Activated CD8-positive, alpha-beta T cell treated with anti-CD3 and anti-CD28 coated beads, Interleukin-2, amount 10 ng/mL, durations not matched to agents 7 days and 5 days (primary cell): ENCODE data around the gene TELO2. TPM values are rescaled to one million over a fixed set of nuclear protein-coding genes. Genes with fewer than 3 reads are reported as not detected.
A peak's percentile ranks its signal among the peaks of the same experiment; 100 is the strongest.
"Not testable (repeated sequence)": the region's sequence is repeated elsewhere in the genome, so short reads cannot be mapped to it uniquely, and the experiment has no call there.

ENCODE experiments used
- ATAC-seq: fragments of 150-1000 bp; cut with Tn5 transposase; one replicate; pipeline ENCODE4 v1.10.0; 2021; ENCODE audit warnings: moderate library complexity
- CTCF ChIA-PET: fragments of 350-600 bp; sonication (Branson Sonifier 250); formaldehyde crosslinking; loops from one replicate; lab custom pipeline; 2021; ENCODE audit warnings: antibody characterized with exemption; lab: Charles Lee
- POLR2A ChIA-PET: fragments of 350-600 bp; sonication (Branson Sonifier 250); formaldehyde crosslinking; loops from one replicate; lab custom pipeline; 2021; ENCODE audit warnings: antibody characterized with exemption; lab: Charles Lee
- DNase-seq: peaks from one replicate; pipeline ENCODE4 v3.0.0-alpha.2; 2020
- H3K27ac Mint-ChIP-seq: one replicate; pipeline ENCODE4 v1.8.0; 2021; ENCODE audit warnings: mild to moderate bottlenecking, mixed read lengths
- H3K27me3 Mint-ChIP-seq: one replicate; pipeline ENCODE4 v1.8.0; 2021; ENCODE audit warnings: low read depth, mixed read lengths
- H3K36me3 Mint-ChIP-seq: one replicate; pipeline ENCODE4 v1.8.0; 2021; ENCODE audit warnings: low read depth, mixed read lengths
- H3K4me1 Mint-ChIP-seq: one replicate; pipeline ENCODE4 v1.8.0; 2021; ENCODE audit warnings: low read depth, mixed read lengths
- H3K4me3 Mint-ChIP-seq: one replicate; pipeline ENCODE4 v1.8.0; 2021; ENCODE audit warnings: mild to moderate bottlenecking, mixed read lengths
- H3K9me3 Mint-ChIP-seq: one replicate; pipeline ENCODE4 v1.8.0; 2022; ENCODE audit warnings: mixed read lengths; ENCODE audit not compliant: insufficient read depth
- total RNA-seq, 2 experiments: library from RNA; stranded (reverse); gene quantifications; one replicate each; pipeline ENCODE4 v1.2.3, GENCODE V29; 2021

The TELO2 gene
- total RNA-seq, 2 experiments from 2014 or later: 70.1 to 73.3 TPM

DNA sequence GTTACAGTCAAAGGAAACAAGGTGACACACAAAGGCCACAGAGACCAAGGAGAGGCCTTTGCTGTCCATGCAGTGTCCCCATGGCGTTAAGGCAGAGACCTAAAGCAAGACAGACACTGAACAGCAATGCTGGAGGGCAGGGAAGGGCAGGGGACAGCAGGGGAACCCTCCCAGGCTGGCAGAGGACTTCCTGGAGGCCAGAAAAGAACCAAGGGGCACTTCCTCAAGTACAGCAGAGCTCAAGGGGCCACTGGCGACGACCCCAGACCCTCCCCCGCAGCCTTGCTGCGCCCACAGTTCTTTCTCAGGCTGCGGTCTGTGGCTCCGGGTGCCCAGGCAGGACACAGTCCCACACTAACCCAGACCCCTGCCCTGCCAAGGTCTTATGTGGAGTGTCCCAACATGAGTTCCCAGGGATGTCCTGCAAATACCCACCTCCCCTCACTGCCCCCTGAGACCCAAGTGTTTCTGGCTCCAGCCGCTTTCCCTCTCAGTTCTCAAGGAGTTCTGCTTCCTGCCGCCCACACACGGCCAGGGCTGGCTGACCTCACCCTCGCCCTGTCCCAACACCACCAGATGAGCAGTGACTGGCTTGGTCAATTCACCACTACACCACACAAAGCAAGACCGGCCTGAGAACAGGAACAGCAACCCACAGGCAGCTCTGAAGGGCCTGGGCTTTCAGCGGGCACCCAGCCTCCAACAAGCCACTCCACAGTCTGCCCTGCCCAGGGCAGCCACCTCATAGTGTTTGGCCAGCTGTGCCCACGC is 22.5 kb upstream of the TELO2 start:
- ChIA-PET CTCF (no interaction called here), POLR2A (interaction anchor here (1.3 kb wide), 1 partner anchor 22 kb away, joined by 3 read pairs; no protein-coding TSS in a partner anchor)
- DNase-seq (no peak), ATAC-seq (no peak)
- H3K9me3 Mint-ChIP-seq: no peaks in the 10 kb centered on the region
- peaks cover 19% of the 10 kb centered on the region for H3K4me1 Mint-ChIP-seq
- H3K4me3 Mint-ChIP-seq: no peak overlapping the region
- H3K36me3 Mint-ChIP-seq: no peaks in the 10 kb centered on the region
- no peaks in the 10 kb centered on the region for H3K27me3 Mint-ChIP-seq
- H3K27ac Mint-ChIP-seq: peak overlapping the region; percentile 30

DNA sequence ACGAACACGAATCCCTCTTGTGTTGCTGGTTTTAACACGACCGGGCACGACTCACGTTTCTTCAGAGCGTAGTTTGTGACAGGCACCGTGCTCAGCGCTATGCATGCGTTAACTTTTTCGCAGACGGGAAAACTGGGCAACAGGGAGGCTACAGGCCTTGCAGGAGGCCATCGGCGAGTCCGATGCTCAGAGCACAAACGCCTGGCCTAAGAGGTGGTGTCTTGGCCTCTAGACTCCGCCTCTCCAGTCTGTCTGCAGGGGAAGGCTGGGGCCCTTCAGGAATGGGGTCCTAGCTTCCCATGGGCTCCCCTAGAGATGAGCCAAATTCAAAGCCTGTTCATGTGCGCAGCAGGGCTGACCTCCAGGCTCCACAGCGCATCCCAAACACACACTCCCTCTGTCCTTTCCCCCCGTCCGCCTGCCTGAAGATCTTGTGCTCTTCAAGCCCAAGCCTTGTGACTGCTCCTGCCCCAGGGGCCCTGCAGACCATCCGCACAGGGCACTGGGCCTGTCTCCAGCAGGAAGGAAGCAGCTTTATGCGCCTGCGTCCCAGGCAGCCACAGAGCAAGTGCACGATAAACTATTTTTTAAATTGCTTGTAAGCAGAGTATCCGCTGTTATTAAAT is 21.5 kb upstream of the TELO2 start:
- POLR2A ChIA-PET: no interaction called here

DNA sequence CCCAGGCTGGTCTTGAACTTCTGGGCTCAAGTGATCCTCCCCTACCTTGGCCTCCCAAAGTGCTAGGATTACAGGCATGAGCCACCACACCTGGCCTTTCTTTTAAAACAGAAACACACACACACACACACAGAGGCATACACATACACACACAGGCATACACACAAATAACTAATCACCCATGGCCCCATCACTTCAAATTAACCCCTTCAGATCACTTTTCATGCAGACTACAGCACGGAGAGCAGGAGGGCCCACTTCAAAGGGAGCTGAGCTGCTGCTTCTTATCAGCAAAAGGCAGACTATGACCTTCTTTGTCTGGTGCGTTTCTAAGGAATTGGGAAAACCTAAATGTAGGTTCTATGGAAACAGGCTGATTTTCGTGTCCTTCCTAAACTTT is 20.2 kb upstream of the TELO2 start:
- ATAC-seq: no peak
- H3K4me1 Mint-ChIP-seq: peaks cover 23% of the 10 kb centered on the region
- ChIA-PET CTCF (interaction anchor here (0.7 kb wide), 1 partner anchor 9 kb away, joined by 3 read pairs; no protein-coding TSS in a partner anchor), POLR2A (no interaction called here)
- no peaks in the 10 kb centered on the region for H3K9me3 Mint-ChIP-seq
- no peak for DNase-seq
- peak overlapping the region; percentile 63 for H3K27ac Mint-ChIP-seq
- H3K4me3 Mint-ChIP-seq: peak overlapping the region; percentile 40
- H3K36me3 Mint-ChIP-seq: no peaks in the 10 kb centered on the region
- no peaks in the 10 kb centered on the region for H3K27me3 Mint-ChIP-seq

More for the DNA sequence above, 21.5 kb upstream of the TELO2 start:
- Mint-ChIP-seq H3K4me3 (no peak overlapping the region), H3K27ac (no peak overlapping the region), H3K4me1 (peaks cover 23% of the 10 kb centered on the region), H3K9me3 (no peaks in the 10 kb centered on the region), H3K27me3 (no peaks in the 10 kb centered on the region), H3K36me3 (no peaks in the 10 kb centered on the region)
- ATAC-seq: no peak
- CTCF ChIA-PET: interaction anchor here (1.0 kb wide), 1 partner anchor 59 kb away, joined by 3 read pairs; no protein-coding TSS in a partner anchor
- DNase-seq: no peak

DNA sequence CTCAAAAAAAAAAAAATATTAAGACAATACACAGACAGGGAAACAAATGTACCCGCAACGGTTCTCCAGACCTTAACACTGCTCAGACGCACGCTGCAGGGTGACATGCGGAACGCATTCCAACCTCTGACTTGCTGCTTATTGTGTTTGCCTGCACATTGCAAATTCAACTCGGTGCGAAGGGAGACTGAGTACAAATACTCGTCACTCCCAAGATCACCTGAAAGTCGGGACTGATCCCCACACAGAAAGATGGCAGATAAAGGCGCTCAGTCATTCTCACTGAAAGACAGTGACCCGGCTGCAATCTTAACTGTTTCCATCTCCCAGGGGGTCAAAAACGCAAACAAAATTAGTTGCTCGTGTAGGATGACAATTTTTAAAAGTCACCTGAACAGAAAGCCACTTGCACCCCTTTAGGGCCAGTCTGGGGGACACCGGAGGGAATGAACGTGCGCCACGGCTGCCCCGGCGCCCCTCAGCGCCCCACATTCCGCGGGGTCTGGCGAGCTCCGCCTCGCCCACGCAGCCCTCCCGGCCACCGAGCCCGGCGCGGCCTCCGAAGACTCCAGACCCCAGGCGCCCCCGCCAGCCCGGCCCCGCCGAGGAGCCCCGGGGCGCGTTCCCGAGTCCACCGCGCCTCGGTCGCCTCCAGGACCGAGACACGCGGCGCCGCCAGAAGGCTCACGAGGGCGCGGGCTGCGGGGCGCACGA is 18.9 kb upstream of the TELO2 start:
- Mint-ChIP-seq H3K27me3 (no peaks in the 10 kb centered on the region), H3K4me1 (peaks cover 23% of the 10 kb centered on the region), H3K36me3 (no peaks in the 10 kb centered on the region), H3K4me3 (peak overlapping the region; percentile 70), H3K9me3 (no peaks in the 10 kb centered on the region), H3K27ac (peak overlapping the region; percentile 43)
- POLR2A ChIA-PET: no interaction called here
- DNase-seq (no peak), ATAC-seq (peak; percentile 19)
- CTCF ChIA-PET: no interaction called here

DNA sequence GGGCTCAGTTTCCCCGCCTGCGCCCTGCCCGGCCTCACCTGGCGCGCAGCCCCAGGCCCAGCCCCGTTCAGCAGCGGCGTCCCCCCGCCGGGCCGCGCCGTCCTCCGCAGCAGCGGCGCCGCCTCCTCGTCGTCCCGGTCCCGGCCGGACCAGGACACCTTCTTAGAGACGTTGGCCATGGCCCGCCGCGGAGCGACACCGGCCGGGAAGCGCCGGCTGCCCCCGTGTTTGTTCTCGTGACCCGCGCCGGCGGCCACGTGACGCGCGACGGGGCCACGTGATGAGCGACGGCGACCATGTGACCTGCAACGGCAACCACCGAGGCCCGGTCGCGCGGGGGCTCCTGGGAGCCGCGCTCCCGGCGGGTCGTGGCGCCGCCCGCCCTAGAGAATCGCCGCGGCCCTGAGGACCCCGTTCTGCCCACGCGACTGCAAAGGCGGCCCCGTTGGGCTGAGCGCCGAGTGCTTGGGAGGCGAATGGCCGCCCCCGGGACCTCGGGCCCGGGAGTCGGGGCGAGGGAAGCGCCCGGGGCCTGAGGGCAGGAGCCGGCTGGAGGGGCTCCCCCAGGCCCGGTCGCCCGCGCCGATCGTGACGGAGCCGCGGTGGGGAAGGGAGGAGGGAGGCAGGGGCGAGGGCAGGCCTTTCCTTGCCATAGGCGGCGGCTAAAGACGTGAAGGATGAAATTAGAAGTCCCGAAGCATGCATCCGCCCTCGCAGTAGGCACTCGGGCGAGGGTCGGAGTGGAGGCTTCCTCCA is 18.2 kb upstream of the TELO2 start, which contains the start of gene CLCN7:
TSS of gene CLCN7 (minus strand) at position 233 of the 756 bp plus-strand sequence. CDS start at position 179, 54 bp downstream.
- CTCF ChIA-PET: no interaction called here
- ATAC-seq (peak; percentile 91), DNase-seq (peak; percentile 91)
- peak within 1 kb of the TSS; percentile 87 for H3K4me3 Mint-ChIP-seq
- POLR2A ChIA-PET: interaction anchor here (0.9 to 1.2 kb wide), 3 partner anchors 29 to 54 kb away, joined by 3 to 9 read pairs (median 4); partner anchors contain the start of gene UQCC4
- H3K9me3 Mint-ChIP-seq: no peaks in the 10 kb centered on the region
- no peaks in the 10 kb centered on the region for H3K36me3 Mint-ChIP-seq
- peak within 1 kb of the TSS; percentile 92 for H3K27ac Mint-ChIP-seq
- peaks cover 21% of the 10 kb centered on the region for H3K4me1 Mint-ChIP-seq
- H3K27me3 Mint-ChIP-seq: no peaks in the 10 kb centered on the region

DNA sequence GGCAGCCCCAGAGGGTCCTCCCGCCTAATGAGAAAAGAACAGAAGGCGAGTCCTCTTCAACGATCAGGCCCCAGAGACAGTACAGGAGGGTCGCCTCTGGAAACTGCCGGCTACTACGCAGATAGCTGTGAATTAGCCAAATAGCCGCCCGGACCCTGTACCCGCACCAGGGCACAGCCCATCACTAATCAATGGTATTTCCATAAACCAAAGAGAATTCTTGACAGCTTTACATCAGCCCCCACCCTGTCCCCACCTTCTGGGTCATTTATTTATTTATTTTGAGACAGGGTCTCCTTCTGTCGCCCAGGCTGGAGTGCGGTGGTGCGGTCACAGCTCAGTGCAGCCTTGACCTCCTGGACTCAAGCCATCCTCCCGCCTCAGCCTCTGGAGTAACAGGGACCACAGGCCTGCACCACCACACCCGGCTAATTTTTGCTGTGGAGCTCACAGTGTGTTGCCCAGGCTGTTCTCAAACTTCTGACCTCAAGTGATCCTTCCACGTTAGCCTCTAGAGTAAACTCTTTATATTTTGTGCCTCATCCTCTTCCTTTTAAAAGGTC is 17.5 kb upstream of the TELO2 start:
- POLR2A ChIA-PET: interaction anchor here (0.9 to 1.2 kb wide), 3 partner anchors 30 to 55 kb away, joined by 3 to 9 read pairs (median 4); partner anchors contain the start of gene UQCC4
- peak overlapping the region; percentile 87 for H3K4me3 Mint-ChIP-seq
- no peaks in the 10 kb centered on the region for H3K27me3 Mint-ChIP-seq
- DNase-seq (no peak), ATAC-seq (no peak)
- H3K36me3 Mint-ChIP-seq: no peaks in the 10 kb centered on the region
- CTCF ChIA-PET: no interaction called here
- no peaks in the 10 kb centered on the region for H3K9me3 Mint-ChIP-seq
- peaks cover 19% of the 10 kb centered on the region for H3K4me1 Mint-ChIP-seq
- H3K27ac Mint-ChIP-seq: peak overlapping the region; percentile 92

DNA sequence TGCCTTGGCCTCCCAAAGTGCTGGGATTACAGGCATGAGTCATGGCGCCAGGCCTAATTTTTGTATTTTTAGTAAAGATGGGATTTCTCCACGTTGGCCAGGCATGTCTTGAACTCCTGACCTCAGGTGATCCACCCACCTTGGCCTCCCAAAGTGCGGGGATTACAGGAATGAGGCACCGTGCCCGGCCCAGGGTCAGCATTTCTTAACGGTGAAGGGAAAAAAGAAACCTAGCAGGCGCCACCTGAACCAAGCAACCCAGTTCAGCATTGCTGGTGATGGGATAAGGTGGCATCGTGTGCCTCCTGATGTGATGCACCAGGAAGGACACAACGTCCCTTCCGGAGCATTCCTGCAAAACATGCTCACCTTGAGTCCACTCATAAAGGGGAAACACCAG is 16.1 kb upstream of the TELO2 start:
- Mint-ChIP-seq H3K4me1 (peaks cover 19% of the 10 kb centered on the region), H3K9me3 (no peaks in the 10 kb centered on the region), H3K27me3 (no peaks in the 10 kb centered on the region), H3K36me3 (no peaks in the 10 kb centered on the region), H3K27ac (no peak overlapping the region), H3K4me3 (no peak overlapping the region)
- POLR2A ChIA-PET: no interaction called here
- CTCF ChIA-PET: no interaction called here
- DNase-seq (no peak), ATAC-seq (no peak)

DNA sequence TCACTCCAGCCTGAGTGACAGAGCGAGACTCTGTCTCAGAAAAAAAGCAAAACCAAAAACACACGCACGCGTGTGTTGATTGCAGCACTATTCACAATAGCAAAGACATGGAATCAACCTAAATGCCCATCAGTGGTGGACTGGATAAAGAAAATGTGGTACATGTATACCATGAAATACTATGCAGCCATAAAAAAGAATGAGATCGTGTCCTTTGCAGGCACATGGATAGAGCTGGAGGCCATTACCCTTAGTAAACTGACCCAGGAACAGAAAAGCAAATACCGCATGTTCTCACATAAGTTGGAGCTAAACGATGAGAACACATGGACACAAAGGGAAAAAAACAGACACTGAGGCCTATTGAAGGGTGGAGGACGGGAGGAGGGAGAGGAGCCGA is 14.2 kb upstream of the TELO2 start:
- ATAC-seq, H3K27me3 Mint-ChIP-seq, H3K27ac Mint-ChIP-seq, H3K4me3 Mint-ChIP-seq, POLR2A ChIA-PET, CTCF ChIA-PET, H3K36me3 Mint-ChIP-seq, H3K9me3 Mint-ChIP-seq, DNase-seq: not testable (repeated sequence)
- peaks cover 11% of the 10 kb centered on the region for H3K4me1 Mint-ChIP-seq

DNA sequence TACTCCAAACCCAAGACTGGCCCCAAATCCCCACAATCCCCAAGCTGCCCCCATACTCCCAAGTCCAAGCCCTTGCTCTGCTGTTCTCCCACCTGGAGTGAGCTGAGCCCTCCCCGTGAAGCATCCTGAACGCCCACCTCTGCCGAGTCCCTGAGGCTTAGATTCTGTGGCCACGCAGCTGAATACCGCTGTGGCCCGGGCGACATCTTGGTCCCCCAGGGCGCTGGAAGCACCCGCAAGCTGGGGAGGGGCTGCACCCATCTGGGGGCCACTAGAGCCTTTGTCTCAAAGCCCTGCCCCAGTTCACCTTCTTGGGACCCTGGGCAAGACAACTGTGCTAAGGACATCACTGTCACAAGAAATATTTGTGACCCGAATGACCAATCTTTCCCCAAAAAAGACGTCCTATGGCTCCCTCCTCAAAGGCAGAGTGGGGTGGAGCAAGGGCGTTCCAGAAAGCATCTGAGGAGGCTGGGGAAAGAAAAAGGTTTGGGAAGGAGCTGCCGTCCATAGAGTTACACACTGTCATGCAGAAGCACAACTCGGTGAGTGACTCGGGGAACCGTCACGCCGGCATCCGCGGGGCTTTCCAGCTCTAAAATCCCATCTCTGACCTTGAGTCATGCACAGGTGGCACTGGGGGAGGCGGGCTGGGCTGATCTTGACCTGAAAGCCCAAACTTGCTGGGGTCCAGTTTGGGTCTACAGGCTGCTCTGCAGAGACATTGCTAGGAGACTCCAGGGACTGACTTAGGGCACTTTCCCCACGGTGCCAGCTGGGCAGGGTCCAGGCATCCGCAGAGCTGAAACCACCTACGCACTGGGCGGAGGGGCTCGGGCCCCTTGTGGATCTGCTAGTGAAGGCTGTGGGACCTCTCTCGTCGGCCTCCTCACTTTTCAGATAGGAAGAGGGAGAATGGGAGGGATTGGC is 11.0 kb upstream of the TELO2 start:
- H3K27me3 Mint-ChIP-seq: no peaks in the 10 kb centered on the region
- ChIA-PET POLR2A (no interaction called here), CTCF (interaction anchor here (1.2 kb wide), 1 partner anchor 11 kb away, joined by 3 read pairs; the partner anchor contains the start of gene TELO2)
- H3K9me3 Mint-ChIP-seq: no peaks in the 10 kb centered on the region
- H3K4me3 Mint-ChIP-seq: no peak overlapping the region
- DNase-seq (no peak), ATAC-seq (no peak)
- H3K4me1 Mint-ChIP-seq: no peaks in the 10 kb centered on the region
- H3K27ac Mint-ChIP-seq: no peak overlapping the region
- no peaks in the 10 kb centered on the region for H3K36me3 Mint-ChIP-seq

DNA sequence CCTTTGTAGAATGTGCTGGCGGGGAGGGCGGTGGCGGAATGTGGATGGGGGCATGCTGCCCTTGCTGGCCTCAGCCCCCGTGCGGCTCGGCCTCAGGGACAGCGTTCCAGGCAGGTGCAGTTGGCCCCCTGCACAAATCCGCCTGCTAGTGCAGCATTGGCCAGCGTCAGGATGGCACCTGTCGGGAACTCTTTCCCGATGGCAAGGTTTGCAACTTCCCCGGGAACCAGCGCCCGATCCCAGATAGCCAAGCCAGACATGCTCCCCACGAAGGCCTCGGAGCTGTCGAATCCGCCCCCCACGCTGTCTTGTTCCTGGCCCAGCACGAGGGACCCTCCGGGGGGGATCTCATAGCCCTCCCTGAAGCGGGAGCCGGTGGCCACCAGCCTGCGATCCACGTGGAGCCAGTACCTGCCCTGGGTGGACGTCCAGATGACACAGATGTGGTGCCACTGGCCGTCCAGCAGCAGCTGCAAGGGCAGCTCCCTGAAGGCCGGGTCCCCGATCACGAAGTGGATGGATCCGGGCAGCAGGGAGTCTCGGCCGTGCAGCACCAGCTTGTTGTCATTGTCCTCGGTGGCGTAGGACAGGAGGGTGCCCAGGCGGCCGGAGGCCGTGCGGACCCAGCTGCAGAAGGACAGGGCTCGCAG is 7.2 kb upstream of the TELO2 start:
- Mint-ChIP-seq H3K4me1 (no peaks in the 10 kb centered on the region), H3K4me3 (no peak overlapping the region), H3K9me3 (no peaks in the 10 kb centered on the region), H3K27ac (no peak overlapping the region), H3K27me3 (no peaks in the 10 kb centered on the region), H3K36me3 (no peaks in the 10 kb centered on the region)
- ATAC-seq (no peak), DNase-seq (no peak)
- ChIA-PET POLR2A (no interaction called here), CTCF (no interaction called here)
